GM19372 (cell line): ENCODE data around the gene DELE1.

Experiments used
- ATAC-seq: cut with Tn5 transposase; IDR thresholded peaks from one replicate; pipeline ENCODE4 v1.9.1; 2021; ENCODE audit warnings: mild to moderate bottlenecking, low read depth, moderate library complexity; ENCODE audit not compliant: unreplicated experiment

The DELE1 gene

DNA sequence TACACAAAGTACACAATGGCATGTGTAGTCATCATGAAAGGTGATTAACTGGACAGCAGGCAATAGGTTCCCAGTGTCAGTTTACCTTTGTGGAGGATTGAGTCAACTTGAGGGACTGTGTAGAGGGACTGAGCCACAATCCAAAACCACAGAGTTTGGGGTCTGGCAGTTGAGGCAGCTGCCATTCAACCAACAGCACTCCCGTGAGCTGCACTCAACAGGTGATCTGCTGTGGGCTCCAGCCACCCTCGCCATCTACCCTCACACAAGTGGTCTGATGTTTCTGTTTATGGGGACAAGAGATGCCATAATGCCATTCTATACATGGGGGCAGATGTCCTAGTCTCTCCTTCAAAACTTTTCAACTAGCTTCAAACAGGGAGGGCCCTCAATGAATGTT lies 2.9 kb upstream of the DELE1 start:
- ATAC-seq: no peak

- ATAC-seq: peak; percentile 7
Observed at GRCh38 chr5:141922827-141923447, 734 bp upstream of the DELE1 start.

DNA sequence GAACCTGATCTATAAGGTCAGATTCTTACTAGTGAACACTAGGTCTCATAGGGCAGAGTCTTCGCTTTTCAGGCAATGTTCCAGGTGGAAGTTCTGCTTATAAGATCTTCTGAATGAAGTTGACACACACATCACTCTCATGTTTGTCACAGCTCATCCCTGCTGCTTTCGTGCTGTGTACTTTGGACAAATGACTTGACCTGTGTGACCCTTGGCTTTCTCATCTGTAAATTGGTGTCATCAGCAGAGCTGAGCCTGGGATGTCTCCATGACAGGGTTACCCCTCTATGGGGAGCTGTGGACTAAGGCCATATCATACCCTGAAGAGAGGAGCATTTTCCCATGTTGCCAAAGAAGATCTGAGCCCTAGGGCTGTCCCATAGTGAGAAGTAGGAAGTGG lies 2.8 kb downstream of the DELE1 start:
- no peak for ATAC-seq

DNA sequence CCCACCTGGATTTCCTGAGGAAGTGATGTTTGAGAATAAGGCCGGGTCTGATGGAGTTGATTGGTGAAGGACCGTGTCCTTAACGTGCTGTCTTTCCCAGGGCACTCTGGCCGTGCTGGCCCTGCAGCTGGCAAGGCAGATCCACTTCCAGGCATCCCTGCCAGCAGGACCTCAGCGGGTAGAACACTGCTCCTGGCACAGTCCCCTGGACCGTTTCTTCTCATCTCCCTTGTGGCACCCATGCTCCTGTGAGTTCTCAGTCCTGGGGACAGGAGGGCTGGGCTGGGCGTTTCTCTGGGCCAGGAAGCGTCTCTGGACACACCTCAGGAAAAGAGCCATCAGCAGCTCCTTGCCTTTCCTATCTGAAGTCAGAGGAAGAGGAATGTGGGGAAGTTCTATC lies 4.4 kb downstream of the DELE1 start:
- ATAC-seq: no peak

GRCh38 chr5:141929398-141930058 lies 5.9 kb downstream of the DELE1 start:
- no peak for ATAC-seq

GRCh38 chr5:141931694-141932093 lies 8.0 kb downstream of the DELE1 start:
- no peak for ATAC-seq

DNA sequence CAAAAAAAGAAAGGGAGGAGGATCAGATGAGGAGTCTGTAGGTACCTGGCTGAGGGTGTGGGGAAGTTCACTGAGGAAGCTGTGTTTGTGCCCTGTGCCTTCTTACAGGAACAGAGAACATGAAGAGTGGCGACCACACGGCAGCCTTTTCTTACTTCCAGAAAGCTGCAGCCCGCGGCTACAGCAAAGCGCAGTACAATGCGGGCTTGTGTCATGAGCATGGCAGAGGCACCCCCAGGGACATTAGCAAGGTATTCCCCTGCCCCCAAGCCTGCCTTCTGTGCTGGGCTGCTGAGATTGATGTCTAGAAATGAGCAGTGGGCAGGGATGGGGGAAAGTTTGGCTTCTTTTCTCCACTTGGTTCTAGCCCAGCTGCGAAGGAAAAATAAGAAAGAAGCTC lies 9.5 kb downstream of the DELE1 start:
- no peak for ATAC-seq

DNA sequence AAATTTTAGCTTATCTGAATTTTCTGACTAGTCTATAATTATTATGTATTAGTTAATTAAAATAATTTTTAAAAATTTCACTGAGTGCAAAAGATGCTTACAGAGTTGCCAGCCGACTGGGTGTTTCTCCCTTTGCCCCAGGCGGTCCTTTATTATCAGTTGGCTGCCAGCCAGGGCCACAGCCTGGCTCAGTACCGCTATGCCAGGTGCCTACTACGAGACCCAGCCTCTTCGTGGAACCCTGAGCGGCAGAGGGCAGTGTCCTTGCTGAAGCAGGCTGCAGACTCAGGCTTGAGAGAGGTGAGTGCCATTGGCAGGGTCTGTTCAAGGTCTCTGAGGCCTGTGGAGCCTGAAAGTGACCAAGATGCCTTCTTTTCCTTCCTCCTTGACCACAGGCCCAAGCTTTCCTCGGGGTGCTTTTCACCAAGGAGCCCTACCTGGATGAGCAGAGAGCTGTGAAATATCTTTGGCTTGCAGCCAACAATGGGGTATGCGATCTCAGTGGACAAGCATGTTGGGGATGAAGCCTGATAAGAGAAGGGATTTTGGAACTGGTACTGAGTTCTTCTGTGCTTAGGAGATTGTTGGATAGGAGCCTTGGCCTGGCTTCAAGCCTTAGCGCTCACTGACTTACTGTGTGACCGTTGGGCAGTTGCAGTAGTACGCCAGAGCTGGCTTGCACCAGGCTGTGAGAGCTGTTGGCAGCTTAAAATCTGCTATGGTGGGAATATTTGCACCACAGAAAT lies 10.6 kb downstream of the DELE1 start:
- no peak for ATAC-seq

GRCh38 chr5:141935538-141935937 lies 11.9 kb downstream of the DELE1 start:
- no peak for ATAC-seq

DNA sequence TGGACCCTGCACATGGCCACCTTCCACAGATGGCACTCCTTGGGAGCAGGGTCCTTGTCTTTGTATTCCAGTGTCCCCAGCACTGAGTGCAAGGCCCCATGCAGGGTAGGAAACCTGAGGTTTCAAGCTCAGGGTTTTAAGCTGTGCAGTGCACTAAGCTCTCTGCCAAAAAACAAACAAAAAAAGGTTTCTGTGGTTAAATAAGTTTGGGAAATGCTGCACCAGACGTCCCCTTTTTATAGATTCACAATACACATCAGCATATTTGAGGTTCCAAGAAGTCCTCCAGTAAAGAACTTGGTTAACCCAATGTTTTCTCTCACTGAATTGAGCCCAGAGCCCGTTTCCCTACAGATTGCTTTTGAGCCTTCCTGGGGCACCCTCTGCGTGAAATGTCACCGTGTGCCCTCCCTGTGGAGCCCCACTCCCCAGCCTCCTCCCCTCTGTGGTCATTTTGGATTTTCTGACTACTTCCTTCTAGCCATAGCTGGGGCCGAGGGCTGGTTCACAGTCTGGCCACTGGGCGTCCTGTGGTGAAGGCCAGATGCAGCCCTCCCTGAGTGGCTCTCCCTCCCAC lies 17.1 kb downstream of the DELE1 start:
- no peak for ATAC-seq

DNA sequence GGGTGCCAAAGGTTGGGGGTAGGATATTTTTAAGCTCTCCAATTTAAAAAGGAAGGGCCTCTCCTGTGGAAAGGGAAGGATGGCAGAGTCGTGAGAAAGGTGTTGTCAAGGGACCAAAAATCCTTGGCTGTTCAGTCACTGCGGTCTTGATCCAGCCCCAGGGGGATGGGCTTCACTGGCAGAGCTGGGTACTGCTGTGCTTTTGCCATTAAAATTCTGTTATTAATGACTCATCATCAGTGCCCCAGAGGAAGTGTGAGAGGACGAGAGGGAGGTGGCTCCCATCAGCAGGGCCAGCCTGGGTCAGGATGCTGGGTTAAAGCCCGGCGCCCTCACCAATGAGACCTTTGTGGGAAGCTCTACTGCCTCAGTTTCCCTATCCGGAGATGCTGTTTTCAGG lies 17.6 kb downstream of the DELE1 start:
- no peak for ATAC-seq

- no peak for ATAC-seq
Observed at GRCh38 chr5:141941779-141942178, 18.1 kb downstream of the DELE1 start.

DNA sequence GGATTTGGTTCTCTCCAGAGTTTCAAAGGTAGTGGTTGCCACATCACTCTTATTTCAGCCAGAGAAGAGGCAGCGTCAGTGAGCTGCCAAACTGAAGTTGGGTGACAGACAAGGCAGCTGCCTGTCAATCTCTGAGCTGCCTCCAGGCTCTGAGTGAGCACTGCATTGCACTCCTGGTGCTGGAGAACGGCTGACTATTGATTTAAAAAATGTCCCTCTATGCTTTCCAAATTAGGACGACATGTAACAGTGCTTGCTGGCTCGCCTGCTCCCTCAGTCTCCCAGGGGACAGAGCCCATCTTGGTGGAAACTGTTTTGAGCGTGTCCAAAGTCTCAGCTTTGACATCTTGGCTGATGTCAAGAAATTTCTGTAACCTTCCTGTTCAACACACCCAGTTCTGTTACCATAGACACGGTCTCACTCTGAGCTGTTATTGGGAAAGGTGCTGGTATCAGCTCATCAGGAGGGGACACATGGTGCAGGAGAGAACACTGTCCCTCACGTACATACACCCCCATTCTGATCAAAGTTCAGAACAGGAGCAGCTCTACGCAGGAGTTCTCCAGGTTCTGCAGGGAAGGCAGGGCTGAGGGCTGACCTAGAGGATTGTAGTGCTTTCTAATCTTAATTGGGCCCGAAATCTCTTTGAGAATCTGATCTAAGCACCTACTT lies 18.6 kb downstream of the DELE1 start:
- no peak for ATAC-seq

- ATAC-seq: no peak
Observed at GRCh38 chr5:141944076-141944475, 20.4 kb downstream of the DELE1 start.

GRCh38 chr5:141945511-141946051 lies 21.9 kb downstream of the DELE1 start:
- ATAC-seq: no peak

GRCh38 chr5:141947316-141947715 lies 23.6 kb downstream of the DELE1 start:
- no peak for ATAC-seq

DNA sequence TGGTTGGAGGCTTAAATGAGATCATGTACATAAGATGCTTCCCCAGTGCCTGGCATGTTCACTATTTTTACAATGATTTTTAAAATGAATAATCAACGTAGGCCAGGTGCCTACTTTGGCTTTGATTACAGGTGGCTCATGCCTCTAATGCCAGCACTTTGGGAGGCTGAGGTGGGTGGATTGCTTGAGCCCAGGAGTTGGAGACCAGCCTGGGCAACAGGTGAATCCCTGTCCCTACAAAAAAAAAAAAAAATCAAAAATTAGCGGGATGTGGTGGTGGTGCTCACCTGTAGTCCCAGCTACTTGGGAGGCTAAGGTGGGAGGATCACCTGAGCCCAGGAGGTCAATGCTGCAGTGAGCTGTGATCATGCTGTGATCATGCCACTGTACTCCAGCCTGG lies 25.1 kb downstream of the DELE1 start:
- no peak for ATAC-seq

DNA sequence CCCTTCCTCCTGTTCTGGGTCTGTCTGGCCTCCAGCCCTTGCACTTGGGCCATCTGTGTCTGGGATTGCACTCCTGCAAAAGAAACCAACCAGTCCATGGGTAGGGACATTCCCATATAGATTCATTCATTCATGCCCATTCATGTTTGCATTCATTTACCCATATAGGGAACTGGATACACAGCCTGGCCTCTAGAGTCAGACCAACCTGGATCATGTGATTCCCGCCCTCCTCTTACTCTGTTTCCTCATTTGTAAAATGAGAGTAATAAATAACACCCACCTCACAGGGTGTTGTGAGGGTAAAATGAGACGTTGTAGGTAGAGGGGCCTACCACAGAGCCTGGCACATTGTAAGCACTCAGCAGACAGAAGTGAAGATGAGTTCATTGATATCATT lies 25.8 kb downstream of the DELE1 start:
- ATAC-seq: no peak

GRCh38 chr5:141950207-141951005 lies 26.7 kb downstream of the DELE1 start:
- ATAC-seq: no peak

DNA sequence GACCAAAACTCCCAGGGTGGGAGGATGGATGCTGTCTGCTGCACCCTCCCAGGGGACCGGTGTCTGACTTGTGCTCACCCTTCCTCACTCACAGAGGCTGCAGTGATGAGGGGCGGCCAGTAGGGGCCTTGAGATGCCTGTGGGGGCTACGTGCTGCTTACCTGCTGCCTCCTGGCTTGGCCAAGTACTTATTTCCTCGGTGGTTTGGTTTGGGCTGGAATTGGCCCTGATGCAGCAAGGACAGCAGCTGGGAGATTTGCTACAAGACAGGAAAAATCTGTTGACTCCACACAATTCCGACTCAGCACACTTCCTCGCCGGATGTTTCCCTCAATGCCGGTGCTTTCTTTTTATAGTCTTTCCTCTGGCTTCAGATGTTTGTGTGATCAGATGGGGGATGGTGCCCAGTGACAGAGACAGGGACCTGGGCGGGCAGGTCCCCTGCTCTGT lies 27.7 kb downstream of the DELE1 start:
- peak; percentile 93 for ATAC-seq
